ENCODE data around the gene ERGIC2.

ERGIC2 gene

GRCh38 chr12:29287622-29288021, 93.3 kb downstream of the ERGIC2 start:
- DNase-seq: no peak
- H3K4me3 Mint-ChIP-seq: no peak overlapping the region
- H3K9me3 Mint-ChIP-seq: peaks cover 0 to 5% of the 10 kb centered on the region in 2 donors
- no peaks in the 10 kb centered on the region for H3K27me3 Mint-ChIP-seq
- ATAC-seq: no peak
- H3K27ac Mint-ChIP-seq: no peak overlapping the region
- H3K4me1 Mint-ChIP-seq: no peaks in the 10 kb centered on the region

All from stimulated activated naive CD8-positive, alpha-beta T cell treated with anti-CD3 and anti-CD28 coated beads, Interleukin-15, amount 100 ng/mL, for 72 hours (primary cell).